Suprapubic skin (tissue), 4 donors: ENCODE data around the gene LRRN4CL.

Experiments used
- EP300 ChIP-seq: sonication (generic); formaldehyde crosslinking; IDR thresholded peaks from one replicate; pipeline ENCODE4 v1.6.1; 2017; ENCODE audit warnings: antibody characterized with exemption
- POLR2A ChIP-seq, 2 donors: fragments of 450-650 bp; IDR thresholded peaks; one replicate each; pipeline ENCODE4 v1.6.1; 2017; ENCODE audit warnings: antibody characterized with exemption in 2 of 2, mild to moderate bottlenecking in 2 of 2, moderate library complexity in 2 of 2
- POLR2AphosphoS5 ChIP-seq, 3 donors: sonication (generic); formaldehyde crosslinking; IDR thresholded peaks; one replicate each; pipeline ENCODE4 v1.6.1; 2017; ENCODE audit warnings: antibody characterized with exemption in 3 of 3
- TF ChIP-seq, protein P1 (sequence below), 2 donors: fragments of 200-600 bp in 1 of 2; fragments of 450-650 bp in 1 of 2; sonication (generic) in 1 of 2; IDR thresholded peaks; one replicate each; pipeline ENCODE4 v1.5.1; 2016 to 2019; ENCODE audit warnings: antibody characterized with exemption in 2 of 2, mild to moderate bottlenecking in 1 of 2, moderate library complexity in 1 of 2

DNA sequence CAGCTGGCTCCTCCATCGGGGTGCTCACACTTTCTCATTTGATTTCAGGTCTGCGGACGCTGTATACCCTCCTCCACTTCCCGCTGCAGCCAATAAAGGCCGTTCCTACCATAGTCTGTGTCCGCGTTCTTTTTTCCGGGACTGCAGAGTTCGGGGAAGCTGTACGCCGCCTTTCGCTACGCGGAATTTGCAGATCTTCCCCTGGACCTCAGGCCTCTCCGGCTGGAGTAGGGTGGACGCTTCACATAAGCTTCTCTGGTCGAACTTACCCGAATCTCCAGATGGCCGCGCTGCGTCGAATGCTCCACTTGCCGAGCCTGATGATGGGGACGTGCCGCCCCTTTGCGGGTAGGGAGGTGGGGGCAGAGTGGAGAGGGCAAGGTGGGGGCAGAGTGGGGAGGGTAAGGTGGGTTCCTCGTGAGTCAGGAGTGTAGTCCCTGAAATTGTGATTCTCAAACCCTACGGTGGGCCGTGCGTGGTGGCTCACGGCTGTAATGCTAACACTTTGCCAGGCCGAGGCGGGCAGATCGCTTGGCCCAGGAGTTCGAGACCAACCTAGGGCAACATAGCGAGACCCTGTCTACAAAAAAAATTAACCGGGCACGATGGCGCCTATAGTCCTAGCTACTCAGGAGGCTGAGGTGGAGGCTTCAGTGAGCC lies 23.6 kb downstream of the LRRN4CL start:
- TF ChIP-seq, protein P1, sequence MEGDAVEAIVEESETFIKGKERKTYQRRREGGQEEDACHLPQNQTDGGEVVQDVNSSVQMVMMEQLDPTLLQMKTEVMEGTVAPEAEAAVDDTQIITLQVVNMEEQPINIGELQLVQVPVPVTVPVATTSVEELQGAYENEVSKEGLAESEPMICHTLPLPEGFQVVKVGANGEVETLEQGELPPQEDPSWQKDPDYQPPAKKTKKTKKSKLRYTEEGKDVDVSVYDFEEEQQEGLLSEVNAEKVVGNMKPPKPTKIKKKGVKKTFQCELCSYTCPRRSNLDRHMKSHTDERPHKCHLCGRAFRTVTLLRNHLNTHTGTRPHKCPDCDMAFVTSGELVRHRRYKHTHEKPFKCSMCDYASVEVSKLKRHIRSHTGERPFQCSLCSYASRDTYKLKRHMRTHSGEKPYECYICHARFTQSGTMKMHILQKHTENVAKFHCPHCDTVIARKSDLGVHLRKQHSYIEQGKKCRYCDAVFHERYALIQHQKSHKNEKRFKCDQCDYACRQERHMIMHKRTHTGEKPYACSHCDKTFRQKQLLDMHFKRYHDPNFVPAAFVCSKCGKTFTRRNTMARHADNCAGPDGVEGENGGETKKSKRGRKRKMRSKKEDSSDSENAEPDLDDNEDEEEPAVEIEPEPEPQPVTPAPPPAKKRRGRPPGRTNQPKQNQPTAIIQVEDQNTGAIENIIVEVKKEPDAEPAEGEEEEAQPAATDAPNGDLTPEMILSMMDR (IDR thresholded peaks at IDR 0.05) = no peak
- no peak for TF ChIP-seq POLR2A (IDR thresholded peaks at IDR 0.05)
- TF ChIP-seq POLR2AphosphoS5 (IDR thresholded peaks at IDR 0.05) = peak in 1 of 3 donors; percentile 0
- TF ChIP-seq EP300 = no peak
